NB4 (cell line): Measurements from ENCODE around the gene GALNT2.

Experiments
- MYC ChIP-seq: IDR thresholded peaks from 2 replicates; pipeline ENCODE4 v1.6.1; 2011; ENCODE audit warnings: low read depth, low read length
- POLR2A ChIP-seq: IDR thresholded peaks from 2 replicates; pipeline ENCODE4 v1.6.1; 2011; ENCODE audit warnings: mild to moderate bottlenecking; ENCODE audit not compliant: insufficient read length; ENCODE audit errors: extremely low read depth
- TF ChIP-seq, protein P1 (sequence below): IDR thresholded peaks from one replicate; pipeline ENCODE4 v1.5.1; 2012; ENCODE audit warnings: low read depth, low read length
- TF ChIP-seq, protein P2 (sequence below): IDR thresholded peaks from 2 replicates; pipeline ENCODE4 v1.6.1; 2011; ENCODE audit warnings: low read depth, low read length

DNA sequence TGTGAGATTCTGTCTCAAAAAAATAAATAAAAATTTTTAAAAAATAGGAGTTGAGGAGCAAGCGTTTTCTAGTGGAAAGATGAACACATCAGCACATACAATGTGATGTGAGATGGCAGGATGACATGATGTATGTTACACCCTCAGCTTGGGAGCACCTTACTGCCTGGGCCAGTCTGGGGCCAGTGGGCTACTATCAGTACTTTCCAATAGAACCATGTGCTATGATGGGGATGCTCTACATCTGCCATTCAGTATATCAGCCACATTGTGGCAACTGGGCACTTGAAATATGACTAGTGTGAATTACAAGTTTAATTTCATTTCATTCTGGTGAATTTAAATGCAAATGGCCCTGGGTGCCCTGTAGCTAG, 203.1 kb downstream of the GALNT2 start:
- TF ChIP-seq, protein P1, sequence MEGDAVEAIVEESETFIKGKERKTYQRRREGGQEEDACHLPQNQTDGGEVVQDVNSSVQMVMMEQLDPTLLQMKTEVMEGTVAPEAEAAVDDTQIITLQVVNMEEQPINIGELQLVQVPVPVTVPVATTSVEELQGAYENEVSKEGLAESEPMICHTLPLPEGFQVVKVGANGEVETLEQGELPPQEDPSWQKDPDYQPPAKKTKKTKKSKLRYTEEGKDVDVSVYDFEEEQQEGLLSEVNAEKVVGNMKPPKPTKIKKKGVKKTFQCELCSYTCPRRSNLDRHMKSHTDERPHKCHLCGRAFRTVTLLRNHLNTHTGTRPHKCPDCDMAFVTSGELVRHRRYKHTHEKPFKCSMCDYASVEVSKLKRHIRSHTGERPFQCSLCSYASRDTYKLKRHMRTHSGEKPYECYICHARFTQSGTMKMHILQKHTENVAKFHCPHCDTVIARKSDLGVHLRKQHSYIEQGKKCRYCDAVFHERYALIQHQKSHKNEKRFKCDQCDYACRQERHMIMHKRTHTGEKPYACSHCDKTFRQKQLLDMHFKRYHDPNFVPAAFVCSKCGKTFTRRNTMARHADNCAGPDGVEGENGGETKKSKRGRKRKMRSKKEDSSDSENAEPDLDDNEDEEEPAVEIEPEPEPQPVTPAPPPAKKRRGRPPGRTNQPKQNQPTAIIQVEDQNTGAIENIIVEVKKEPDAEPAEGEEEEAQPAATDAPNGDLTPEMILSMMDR, result no peak
- TF ChIP-seq POLR2A (no peak), MYC (no peak)
- TF ChIP-seq, protein P2, sequence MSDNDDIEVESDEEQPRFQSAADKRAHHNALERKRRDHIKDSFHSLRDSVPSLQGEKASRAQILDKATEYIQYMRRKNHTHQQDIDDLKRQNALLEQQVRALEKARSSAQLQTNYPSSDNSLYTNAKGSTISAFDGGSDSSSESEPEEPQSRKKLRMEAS, result no peak
